Activated CD8-positive, alpha-beta memory T cell treated with anti-CD3 and anti-CD28 coated beads, Interleukin-2, amount 50 U/mL, for 24 hours (primary cell): ENCODE results near the gene SCN5A.
"Not testable (repeated sequence)": the region's sequence is repeated elsewhere in the genome, so short reads cannot be mapped to it uniquely, and the experiment has no call there.

ENCODE experiments used
- DNase-seq: peaks from one replicate; pipeline ENCODE4 v3.0.0-alpha.2; 2020; ENCODE audit errors: extremely low read depth

The SCN5A gene

DNA sequence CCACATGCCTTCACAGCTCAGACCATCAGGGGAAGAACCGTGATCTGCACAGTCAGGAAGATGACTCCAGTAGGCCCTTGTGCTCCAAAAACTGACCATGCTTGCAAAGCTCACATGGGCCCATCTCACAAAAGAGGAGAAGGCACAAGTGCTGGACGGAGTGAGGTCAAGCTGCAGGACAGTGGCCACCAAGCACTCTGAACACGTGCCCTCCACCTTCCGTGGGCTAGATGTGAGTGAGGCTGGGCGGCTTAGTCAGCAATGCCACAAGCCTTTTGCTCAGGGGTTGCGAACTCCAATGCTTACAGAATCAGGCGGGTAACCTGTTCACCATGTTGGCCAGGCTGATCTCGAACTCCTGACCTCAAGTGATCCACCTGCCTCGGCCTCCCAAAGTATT lies 70.9 kb downstream of the SCN5A start:
- DNase-seq, result no peak

DNA sequence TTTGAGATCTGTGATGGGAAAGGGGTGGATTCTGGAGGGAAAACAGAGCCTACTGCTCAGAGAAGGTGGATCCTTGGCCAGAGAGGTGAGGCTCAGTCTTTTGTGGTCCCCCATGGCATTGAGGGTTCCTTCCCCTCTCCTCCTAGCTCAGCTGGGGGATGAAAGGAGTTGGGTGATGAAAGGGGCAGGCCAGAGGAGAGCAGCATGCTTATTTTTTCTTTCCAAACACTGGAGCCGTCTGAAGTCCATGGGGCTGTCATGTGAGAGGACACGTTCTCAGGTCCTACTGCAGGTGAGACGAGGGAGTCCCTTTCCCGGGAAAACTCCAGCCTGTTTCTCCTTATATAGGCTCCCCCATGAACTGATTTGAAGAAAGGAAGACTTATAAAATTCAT lies 71.4 kb downstream of the SCN5A start:
- no peak for DNase-seq

DNA sequence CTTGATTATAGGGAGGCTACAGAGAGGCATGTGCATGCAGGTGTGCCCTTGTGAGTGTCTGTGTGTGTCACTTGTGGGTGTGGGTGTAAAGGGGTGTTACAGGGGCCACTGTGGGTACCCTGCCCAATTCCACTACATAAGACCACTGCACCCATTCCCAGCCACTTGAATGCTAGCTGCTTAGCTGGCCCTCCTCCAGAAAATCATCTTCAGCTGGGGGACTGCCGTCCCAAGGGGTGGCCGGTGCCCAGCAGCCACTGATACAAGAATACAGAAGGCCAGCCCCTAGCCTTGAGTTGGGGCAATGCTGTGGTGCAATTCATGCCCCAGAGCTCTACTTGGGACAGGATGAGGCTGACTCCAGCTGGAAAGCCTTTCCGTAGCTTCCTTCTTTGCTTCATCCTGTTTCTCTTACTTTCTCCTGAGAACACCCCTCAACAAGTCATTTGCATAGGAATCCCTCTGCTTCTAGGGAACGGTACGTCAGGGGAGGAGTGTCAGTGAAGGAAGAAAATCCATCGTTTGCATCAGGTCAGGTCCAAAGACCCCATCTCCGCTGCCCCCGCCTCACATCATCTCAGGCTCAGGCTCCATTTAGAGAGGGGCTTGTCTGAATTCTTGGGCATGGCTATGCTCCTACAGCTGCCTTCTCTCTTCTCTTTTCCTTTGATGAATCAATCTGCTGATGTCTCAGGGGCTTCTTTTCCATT lies 72.0 kb downstream of the SCN5A start:
- DNase-seq, result no peak

DNA sequence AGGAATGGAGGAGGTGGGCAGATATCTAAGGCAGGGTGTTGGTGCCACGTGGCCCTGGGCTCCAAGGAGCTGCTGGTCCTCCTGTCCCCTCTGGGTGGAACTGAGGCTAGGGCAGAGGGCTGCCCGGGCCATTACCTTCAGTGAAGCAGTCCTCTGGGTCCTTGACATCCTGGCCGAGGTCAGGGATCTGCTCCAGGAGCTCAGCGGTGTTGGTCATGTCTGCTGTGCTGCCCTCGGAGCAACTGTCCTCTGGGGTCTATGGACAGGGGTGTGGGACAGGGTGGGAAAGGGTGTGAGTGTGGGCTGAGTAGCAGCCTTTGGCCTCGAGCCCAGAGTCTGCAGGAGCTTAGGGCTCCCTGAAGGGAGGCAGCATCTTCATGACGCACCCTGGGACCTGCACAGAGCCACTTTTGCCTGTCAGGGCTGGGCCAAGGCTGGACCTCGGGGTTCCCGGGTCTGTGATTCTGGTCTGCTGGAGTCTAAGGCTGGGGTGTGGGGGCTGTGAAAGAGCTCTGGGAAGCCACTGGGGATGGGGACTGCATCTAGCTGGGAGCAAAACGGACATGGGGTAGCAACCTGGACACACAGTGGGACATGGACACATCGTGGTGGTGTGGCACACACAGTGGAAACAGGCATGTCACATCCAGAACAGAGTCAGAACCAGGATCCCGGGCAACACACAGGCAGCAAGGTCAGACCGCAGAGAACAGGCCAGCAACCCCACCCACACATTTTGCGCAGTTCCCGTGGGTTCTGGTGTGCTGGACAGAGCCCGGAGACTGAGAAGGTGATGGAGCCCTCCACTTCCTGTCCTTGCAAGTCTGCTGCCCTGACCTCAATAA lies 72.7 kb downstream of the SCN5A start:
- no peak for DNase-seq

DNA sequence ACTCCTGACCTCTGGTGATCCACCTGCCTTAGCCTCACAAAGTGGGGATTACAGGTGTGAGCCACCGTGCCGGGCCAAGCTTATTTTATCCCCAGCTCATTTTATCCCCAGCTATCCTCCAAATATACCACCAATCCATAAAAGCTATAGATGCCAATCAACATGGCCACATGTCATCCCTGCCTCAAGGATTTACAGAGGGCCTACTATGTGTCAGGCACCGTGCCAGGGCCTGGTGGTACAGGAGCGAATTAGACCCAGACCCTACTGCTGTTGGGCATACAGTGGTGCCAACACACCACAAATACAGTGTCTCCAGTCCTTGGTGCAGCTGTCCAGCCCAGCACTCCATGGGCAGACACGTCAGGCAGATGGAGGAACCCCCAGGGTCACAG lies 73.4 kb downstream of the SCN5A start:
- no peak for DNase-seq

DNA sequence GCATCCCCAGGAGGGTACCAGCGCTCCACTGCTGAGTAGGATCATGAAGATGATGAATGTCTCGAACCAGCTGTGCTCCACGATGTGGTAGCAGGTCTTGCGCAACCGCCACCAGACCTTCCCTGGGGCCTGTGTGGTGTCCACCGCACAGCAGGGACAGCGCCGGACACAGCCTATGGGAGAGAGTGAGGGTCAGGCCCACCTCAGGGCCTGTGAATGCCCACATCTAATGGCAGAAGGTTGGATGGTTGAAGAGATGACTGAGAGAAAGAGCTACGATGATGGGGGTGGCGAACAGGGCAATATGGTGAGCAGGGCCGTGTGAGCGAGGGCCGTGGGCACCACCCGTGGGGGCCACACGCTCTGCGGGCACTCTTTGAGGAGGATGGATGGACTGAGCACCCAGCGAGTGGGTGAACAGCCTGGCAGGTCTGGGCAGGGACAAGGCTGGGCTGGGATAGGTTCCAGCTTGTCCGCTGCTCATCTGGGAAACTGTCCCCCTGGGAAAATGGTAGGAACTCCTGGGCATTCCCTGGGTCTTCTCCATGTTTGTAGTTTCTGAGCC lies 74.1 kb downstream of the SCN5A start:
- no peak for DNase-seq

DNA sequence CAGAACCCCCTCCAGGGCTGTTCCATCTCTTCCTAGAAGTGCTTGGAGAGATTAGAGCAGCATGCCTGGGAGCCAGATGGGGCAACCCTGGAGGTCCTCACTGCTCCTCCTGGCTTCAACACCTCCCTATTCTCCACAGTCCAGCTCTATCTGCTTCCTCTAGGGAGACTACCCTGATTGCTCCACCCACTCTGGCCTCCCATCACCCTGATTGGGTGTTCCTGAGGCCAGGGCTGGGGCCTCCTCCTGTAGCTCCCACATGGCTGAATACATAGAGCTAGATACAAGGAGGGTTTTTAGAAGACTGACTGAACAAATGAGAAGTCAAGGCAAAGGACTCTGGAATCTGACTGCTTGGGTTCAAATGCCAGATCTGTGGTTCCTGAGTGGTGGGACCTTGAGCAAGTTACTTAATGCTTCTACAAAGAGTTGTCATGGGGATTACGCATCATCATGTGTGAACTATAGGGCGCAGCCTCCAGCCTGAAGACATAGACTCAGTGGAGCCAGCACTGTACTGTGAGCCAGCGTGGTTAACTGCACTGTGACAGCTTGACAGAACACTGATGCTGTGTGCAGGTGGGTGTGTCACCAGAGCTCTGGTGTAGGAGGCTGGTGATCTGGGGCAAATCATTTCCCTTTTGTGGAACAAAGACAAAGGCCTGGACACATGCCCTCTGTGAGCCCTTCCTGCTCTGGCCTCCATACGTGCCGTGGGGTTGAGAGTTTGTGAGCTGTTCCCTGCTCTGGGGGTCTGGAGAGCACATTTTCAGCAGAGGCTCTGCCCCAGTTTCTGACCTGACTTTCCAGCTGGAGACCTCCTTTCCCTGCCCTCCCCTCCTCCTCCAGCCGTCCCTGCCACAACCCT lies 74.8 kb downstream of the SCN5A start:
- DNase-seq, result no peak

DNA sequence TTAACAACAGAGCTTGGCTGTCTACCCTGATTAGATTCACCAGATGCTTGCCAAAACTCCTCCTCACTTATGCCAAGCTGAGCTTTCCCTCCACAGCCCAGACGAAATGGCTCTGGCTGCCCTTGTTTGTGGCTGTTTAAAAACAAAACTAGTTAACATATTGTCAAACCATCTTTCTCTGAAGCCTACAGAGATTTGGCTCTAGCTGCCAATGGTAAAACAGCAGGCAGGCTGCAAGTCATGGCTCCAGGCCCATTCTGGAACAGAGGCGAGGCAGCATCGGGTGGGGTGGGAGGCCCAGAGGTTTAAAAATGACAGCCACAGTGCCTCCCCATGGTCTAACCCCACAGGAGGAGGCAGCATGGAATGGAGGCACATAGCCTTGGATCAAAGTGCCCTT lies 75.9 kb downstream of the SCN5A start:
- no peak for DNase-seq

DNA sequence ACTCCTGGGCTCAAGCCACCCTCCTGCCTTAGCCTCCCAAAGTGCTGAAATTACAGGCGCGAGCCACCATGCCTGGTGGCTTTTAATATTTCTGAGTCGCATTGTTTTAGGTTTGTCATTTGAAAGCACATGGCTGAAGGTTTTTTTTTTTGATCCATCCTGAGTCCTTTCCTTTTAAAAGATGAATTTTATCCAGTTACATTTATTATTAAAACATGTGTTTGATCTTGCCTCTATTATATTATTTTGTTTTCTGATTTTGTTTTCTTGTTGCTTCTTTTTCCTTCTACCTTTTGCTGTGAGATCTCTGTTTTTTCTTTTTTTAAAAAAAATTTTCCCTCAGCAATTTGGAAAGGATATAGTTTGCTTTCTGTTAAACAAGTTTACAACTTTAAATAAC lies 76.4 kb downstream of the SCN5A start:
- DNase-seq, result no peak

DNA sequence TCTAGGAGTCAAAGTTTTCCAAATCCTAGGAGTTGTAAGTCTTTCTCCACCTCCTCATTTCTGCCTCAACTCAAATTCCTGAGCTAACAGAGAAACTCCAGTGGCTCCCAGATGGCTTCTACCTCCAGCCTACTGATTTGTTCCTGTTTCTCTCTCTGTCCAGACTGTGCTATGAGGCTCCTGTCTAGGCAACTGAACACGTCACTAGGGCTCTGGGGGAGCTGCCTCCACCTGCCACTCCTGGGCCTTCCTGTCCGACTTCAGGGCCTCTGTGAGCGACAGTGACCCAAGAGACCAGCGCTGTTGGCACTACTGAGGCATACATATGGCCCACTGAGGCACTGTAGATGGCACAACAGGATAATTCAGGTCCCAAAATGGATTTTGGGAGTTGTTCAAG lies 82.0 kb downstream of the SCN5A start:
- DNase-seq, result no peak

DNA sequence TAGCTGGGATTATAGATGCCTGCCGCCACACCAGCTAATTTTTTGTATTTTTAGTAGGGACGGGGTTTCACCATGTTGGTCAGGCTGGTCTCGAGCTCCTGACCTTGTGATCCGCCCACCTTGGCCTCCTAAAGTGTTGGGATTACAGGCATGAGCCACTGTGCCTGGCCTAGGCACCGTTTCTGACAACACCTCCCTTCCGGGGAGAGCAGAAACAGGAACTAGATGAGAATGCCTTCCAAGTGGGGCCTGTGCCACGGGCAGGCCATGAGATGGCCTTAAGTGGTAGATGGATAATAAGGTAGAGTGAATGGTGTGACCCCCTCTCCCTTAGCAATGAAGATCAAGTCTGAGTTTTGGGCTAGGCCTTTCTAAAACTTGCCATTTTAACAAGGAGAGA lies 82.7 kb downstream of the SCN5A start:
- not testable (repeated sequence) for DNase-seq

DNA sequence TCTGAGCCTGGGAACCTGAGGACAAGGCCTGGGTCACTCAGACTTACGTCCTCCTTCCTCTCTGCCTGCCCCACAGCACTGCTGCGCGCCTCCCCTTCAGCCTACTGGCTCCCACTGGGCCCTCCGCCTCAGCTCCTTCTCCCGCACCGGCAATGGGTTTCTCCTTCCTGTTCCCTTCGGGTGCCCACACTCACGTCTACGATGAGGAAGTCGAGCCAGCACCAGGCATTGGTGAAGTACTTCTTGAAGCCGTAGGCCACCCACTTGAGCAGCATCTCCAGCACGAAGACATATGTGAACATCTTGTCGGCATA lies 83.3 kb downstream of the SCN5A start:
- no peak for DNase-seq

DNA sequence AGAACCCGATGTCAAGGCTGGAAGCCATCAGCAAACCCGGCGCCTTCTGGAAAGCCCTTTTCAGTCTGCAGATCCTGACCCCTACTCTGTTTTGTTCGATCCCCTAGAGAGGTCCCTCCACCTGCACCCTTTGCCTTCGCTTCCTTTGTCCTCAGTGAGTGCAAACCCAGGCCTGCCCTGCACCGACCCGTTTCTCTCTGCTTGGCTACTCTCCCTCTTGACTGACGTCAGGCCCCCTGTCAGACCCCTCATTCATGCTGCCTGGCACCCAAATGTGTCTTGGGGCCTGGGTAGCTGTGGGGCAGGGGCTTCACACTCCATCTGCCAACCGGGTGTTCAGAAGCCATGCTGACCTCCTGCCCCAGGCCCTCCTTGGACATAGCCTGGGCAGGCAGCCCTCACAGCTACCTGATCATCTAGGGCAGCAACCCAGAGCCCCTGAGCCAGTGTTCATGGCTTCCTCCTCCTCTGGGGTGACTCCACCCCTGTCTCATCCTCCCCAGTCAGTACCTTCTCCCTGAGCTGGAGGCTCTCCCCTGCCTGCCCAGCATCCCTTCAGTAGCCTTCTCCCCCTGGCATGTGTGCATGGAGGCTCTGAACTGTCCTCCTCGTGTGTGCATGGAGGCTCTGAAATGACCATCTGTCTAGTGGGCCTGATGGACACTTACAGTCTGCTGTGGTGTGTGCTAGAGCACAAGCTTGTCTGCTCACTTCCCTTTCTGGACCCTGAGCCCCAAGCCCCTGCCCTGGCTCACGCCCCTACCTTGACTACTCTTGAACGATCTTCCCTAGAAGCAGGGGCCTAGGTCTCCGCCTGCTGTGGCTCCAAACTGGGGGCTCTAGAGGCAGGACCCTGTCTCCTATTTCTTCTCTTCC lies 83.9 kb downstream of the SCN5A start:
- no peak for DNase-seq

DNA sequence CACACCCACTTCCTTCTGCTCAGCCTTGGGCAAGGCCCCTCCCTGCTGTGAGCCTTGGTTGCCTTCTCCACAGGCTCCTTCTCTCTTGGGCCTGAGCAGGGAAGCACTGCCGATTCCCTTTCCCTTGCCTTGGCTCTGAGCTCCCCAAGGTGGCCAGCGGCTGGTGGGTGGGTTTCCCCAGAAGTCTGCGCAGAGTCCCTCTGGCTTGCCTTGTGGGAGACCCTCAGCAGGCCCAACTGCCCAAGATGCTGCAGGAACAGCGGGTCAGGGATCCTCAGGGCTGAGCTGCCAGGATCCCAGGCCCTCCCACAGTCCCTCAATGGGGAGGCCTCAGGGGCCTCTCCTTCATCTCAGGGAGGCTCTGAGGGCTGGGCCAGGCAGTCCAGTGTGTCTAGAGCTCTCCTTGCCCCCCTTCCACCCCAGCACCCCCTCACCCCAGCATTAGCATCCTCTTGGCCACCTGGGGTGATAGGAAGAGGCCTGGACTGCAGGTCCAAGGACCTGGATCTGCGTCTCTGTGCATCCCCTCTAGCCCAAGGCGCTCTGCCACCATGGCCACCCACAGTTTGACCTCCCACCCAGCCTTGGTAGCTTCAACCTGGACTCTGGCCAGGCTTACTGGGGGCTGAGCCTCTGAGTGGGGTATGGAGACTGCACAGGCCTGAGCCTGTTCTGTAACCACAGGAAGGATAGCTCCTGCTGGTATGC lies 84.7 kb downstream of the SCN5A start:
- no peak for DNase-seq

DNA sequence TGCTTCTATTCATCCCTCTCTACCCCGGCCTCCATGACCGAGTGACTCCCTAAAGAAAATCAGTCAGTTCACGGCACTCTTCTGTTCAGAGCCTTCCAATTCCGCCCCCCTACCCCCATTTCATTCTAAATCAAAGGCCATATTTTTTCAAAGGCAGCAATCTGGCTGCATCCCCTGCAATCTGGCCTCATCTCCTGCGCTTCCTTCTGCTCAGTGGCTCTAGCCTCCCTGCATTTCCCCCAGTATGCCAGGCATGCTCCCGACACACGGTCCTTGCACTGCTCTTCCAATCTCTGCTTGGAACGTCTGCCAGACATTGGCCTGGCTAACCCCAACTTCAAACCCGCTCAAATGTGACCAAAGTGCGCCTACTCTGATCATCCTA lies 85.6 kb downstream of the SCN5A start:
- DNase-seq, result no peak

DNA sequence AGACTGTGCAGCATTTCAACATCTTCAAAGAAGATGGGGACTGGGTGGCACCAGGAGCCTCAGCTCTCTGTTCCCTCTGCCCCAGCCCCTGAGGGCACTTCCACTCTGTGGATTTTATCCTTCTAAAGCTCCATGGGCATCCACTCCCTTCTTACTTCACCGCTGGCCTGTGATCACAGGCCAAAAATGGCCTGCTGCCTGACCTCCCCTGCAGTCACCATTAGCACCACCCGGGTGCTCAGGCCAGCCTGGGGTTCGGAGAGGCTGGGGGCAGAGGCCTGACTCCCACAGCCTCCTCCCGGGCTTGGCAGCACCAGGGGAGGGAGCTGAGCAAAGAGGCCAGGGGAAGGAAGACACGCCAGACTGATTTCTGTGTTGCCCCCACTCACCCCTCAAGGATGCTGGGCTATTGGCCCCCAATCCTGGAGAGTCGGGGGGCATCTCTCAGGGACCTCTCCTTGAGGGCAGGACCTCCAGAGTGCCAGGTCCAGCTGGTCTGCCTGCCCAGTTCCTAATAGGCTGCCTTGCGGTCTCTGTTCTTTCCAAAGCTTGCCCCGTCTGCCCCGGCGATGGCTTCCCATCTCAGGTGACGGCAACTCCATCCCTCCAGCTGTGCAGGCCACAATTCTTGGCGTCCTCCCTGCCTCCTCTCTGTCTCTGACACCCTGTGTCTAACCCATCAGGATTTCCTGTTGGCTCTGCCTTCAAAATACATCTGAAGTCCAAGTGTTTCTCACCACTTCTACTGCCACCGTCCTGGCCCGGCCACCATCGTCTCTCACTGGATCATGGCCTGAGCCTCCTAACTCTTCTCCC lies 86.2 kb downstream of the SCN5A start:
- DNase-seq, result no peak

DNA sequence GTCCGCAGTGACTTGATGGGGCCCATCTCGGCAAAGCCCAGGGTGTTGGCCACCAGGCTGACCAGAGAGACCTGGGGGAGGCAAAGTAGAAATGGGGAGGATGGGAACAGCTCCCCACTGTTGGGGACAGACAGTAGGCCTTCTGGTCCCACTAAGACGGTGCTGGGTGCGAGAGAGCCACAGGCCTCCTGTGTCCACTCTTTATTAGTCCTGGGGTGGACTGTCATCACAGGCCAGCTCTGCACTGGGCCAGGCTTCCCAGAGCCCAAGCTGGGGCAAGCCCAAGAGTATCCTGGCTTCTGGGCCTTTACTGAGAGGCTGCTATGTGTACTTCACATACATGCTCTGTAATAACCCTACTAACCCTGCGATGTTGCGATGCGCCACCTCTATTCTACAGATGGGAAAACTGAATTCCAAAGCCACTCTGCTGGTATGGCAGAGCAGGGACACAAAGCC lies 87.0 kb downstream of the SCN5A start:
- no peak for DNase-seq

DNA sequence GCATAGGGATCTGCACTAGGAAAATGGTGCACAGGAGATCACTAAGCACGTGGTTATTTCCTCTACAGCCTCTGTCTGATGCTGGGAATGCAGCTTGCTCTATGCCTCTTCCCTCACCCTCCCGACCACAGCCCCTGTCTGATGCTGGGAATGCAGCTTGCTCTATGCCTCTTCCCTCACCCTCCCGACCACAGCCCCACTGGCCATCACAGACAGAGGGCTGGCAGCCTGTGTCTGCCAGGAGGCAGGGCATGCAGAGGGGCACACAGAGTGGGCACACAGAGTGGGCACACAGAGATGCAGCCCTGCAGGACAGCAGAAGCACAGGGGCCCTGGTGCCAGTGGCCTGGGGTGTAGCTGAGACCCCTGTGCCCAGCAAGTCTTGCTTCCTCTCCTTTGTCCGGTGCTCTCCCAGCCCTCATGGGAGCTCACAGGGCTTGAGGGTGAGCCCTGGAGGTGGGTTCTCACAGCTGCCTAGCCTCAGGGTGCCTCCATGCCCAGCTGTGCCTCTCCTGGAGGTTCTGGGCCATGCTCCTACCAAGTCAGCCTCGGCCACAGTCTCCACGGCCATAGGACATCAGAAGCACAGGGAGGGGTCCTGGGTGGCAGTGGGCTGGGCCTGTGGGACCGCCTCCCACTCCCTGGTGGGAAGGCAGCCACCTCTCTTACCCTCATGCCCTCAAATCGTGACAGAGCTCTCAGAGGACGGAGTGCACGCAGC lies 87.6 kb downstream of the SCN5A start:
- DNase-seq, result no peak
